IPS DF 6.9 (cell line): ENCODE data around the gene VPS36.
"Not testable (repeated sequence)": the region's sequence is repeated elsewhere in the genome, so short reads cannot be mapped to it uniquely, and the experiment has no call there.

ENCODE experiments used
- DNase-seq: peaks from one replicate; pipeline ENCODE4 v3.0.0-alpha.2; 2013; ENCODE audit warnings: low read depth, low spot score
- H3K27ac ChIP-seq: one replicate; pipeline ENCODE4 v1.5.1; 2013; ENCODE audit warnings: low read length, control low read depth
- H3K27me3 ChIP-seq: 2 replicates; pipeline ENCODE4 v1.6.1; 2013; ENCODE audit warnings: mild to moderate bottlenecking, low read length; ENCODE audit not compliant: control insufficient read depth, insufficient read depth
- H3K36me3 ChIP-seq: 2 replicates; pipeline ENCODE4 v1.6.1; 2013; ENCODE audit warnings: low read length; ENCODE audit not compliant: control insufficient read depth, insufficient read depth
- H3K4me1 ChIP-seq: 2 replicates; pipeline ENCODE4 v1.6.1; 2013; ENCODE audit warnings: low read length; ENCODE audit not compliant: control insufficient read depth, insufficient read depth
- H3K4me3 ChIP-seq: 2 replicates; pipeline ENCODE4 v1.5.1; 2013; ENCODE audit warnings: mild to moderate bottlenecking, low read length
- H3K9me3 ChIP-seq: 2 replicates; pipeline ENCODE4 v1.6.1; 2013; ENCODE audit warnings: low read length, inconsistent platforms; ENCODE audit not compliant: control insufficient read depth, insufficient read depth
- WGBS: extraction: QIAGEN DNeasy Blood & Tissue Kit; methylation state at CpG from one replicate; pipeline ENCODE4 v1.1.7; 2013; ENCODE audit warnings: mixed read lengths, missing lambda C conversion rate; ENCODE audit not compliant: insufficient read length, insufficient coverage; 5-methylcytosine and 5-hydroxymethylcytosine counted together

Gene VPS36

GRCh38 chr13:52450012-52450792 is at the start of gene VPS36:
Gene VPS36 (minus strand): TSS chr13:52450634. CDS start chr13:52450594, 40 bp downstream.
- Histone ChIP-seq H3K27ac (no peak within 1 kb of the TSS), H3K9me3 (no peaks in the 10 kb centered on the region), H3K27me3 (no peaks in the 10 kb centered on the region), H3K4me1 (no peaks in the 10 kb centered on the region), H3K4me3 (peak within 1 kb of the TSS; percentile 63), H3K36me3 (no peaks in the 10 kb centered on the region)
- WGBS, result no CpG with 5 or more reads among the region's 105 CpGs
- peak; percentile 92 for DNase-seq

- not testable (repeated sequence) for H3K36me3 ChIP-seq, H3K9me3 ChIP-seq, H3K4me1 ChIP-seq, H3K4me3 ChIP-seq, H3K27me3 ChIP-seq, DNase-seq, H3K27ac ChIP-seq
- no CpG with 5 or more reads among the region's 3 CpGs for WGBS
Measured at GRCh38 chr13:52497979-52498378, 47.5 kb upstream of the VPS36 start.

GRCh38 chr13:52494241-52494640 is 43.8 kb upstream of the VPS36 start:
- H3K4me1 ChIP-seq, DNase-seq, H3K9me3 ChIP-seq, H3K4me3 ChIP-seq, H3K27ac ChIP-seq, H3K27me3 ChIP-seq, H3K36me3 ChIP-seq: not testable (repeated sequence)
- WGBS, result no CpG with 5 or more reads among the region's 5 CpGs

- WGBS, result no CpG with 5 or more reads among the region's 5 CpGs
- not testable (repeated sequence) for H3K4me1 ChIP-seq, H3K9me3 ChIP-seq, DNase-seq, H3K36me3 ChIP-seq, H3K27me3 ChIP-seq, H3K27ac ChIP-seq, H3K4me3 ChIP-seq
Measured at GRCh38 chr13:52491015-52491414, 40.6 kb upstream of the VPS36 start.

GRCh38 chr13:52488763-52489162 is 38.3 kb upstream of the VPS36 start:
- H3K9me3 ChIP-seq, H3K4me1 ChIP-seq, H3K27ac ChIP-seq, H3K36me3 ChIP-seq, H3K4me3 ChIP-seq, H3K27me3 ChIP-seq, DNase-seq: not testable (repeated sequence)
- no CpG with 5 or more reads among the region's 22 CpGs for WGBS

GRCh38 chr13:52487078-52487477 is 36.6 kb upstream of the VPS36 start:
- DNase-seq, H3K27ac ChIP-seq, H3K9me3 ChIP-seq, H3K27me3 ChIP-seq, H3K4me1 ChIP-seq, H3K4me3 ChIP-seq, H3K36me3 ChIP-seq: not testable (repeated sequence)
- WGBS, result no CpG with 5 or more reads among the region's 2 CpGs

GRCh38 chr13:52480677-52481428 is 30.4 kb upstream of the VPS36 start:
- H3K9me3 ChIP-seq, H3K27ac ChIP-seq: not testable (repeated sequence)
- no CpG with 5 or more reads among the region's 7 CpGs for WGBS

GRCh38 chr13:52468487-52468886 is 18.1 kb upstream of the VPS36 start:
- not testable (repeated sequence) for H3K27me3 ChIP-seq, H3K4me1 ChIP-seq, H3K4me3 ChIP-seq, H3K9me3 ChIP-seq, DNase-seq, H3K36me3 ChIP-seq, H3K27ac ChIP-seq
- no CpG with 5 or more reads among the region's 2 CpGs for WGBS

More at GRCh38 chr13:52480677-52481428, 30.4 kb upstream of the VPS36 start:
- DNase-seq, H3K27me3 ChIP-seq, H3K4me3 ChIP-seq, H3K36me3 ChIP-seq, H3K4me1 ChIP-seq: not testable (repeated sequence)

GRCh38 chr13:52463526-52463925 is 13.1 kb upstream of the VPS36 start:
- H3K27me3 ChIP-seq, result no peaks in the 10 kb centered on the region
- H3K9me3 ChIP-seq, result no peaks in the 10 kb centered on the region
- H3K36me3 ChIP-seq, result peaks cover 19% of the 10 kb centered on the region
- H3K4me3 ChIP-seq, result no peak overlapping the region
- H3K27ac ChIP-seq, result no peak overlapping the region
- DNase-seq, result no peak
- no CpG with 5 or more reads among the region's 4 CpGs for WGBS
- H3K4me1 ChIP-seq, result no peaks in the 10 kb centered on the region

GRCh38 chr13:52461265-52461664 is 10.8 kb upstream of the VPS36 start:
- no peaks in the 10 kb centered on the region for H3K4me1 ChIP-seq
- WGBS, result no CpG with 5 or more reads among the region's 3 CpGs
- no peaks in the 10 kb centered on the region for H3K9me3 ChIP-seq
- H3K4me3 ChIP-seq, result no peak overlapping the region
- no peak for DNase-seq
- no peak overlapping the region for H3K27ac ChIP-seq
- H3K27me3 ChIP-seq, result no peaks in the 10 kb centered on the region
- peaks cover 15% of the 10 kb centered on the region; the same call in 1 of the 2 replicates for H3K36me3 ChIP-seq
